ENCODE data around the gene LRRC57.
A peak's percentile ranks its signal among the peaks of the same experiment; 100 is the strongest.

Gene LRRC57

GRCh38 chr15:42490671-42491538 is 57.7 kb downstream of the LRRC57 start, which contains the start of gene ZNF106:
Gene ZNF106, minus strand, starts transcription at chr15:42491141. Its CDS starts 18,852 bp downstream, at chr15:42472289.
- peak; percentile 69 for DNase-seq

DNA sequence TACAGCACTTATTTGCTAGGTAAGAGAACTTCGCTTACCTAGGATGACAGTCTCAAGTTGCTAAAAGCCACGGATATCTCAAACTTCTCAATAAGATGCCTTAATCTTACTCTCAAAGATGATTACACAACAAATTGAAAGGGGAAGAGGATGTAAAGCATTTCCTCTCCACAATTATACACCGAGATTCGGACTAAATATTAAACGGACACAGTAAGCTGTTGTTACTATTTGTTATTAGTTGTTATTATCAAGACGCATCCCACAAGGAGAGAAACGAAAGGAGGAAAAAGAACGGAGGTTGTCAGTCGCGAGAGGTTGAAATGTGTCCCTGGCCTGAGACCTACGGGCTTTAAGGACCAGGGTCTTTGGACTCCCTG is 58.3 kb downstream of the LRRC57 start:
- DNase-seq, result no peak
